ENCODE data around the gene DIPK1C.

- TF ChIP-seq CTCF (IDR thresholded peaks at IDR 0.05) (no peak), POLR2AphosphoS5 (IDR thresholded peaks at IDR 0.05; ENCODE audit: low read depth, low read length) (no peak), REST (IDR thresholded peaks at IDR 0.05; ENCODE audit: insufficient read depth in 1 of 2, low read depth in 2 of 2, low read length in 1 of 2) (no peak)
These were observed 9.5 kb downstream of the DIPK1C start for GRCh38 chr18:74447404-74448152.

Measured in Panc1 (cell line).